Endothelial cell of umbilical vein (primary cell): Measurements from ENCODE around the gene DGKH.

ENCODE experiments used
- CTCF ChIP-seq, 2 donors: IDR thresholded peaks; 1 replicate in 1 of 2; 2 replicates in 1 of 2; pipeline ENCODE4 v1.5.1; 2011; ENCODE audit warnings: low read length in 2 of 2, mild to moderate bottlenecking in 2 of 2, moderate library complexity in 2 of 2, control low read depth in 1 of 2, inconsistent platforms in 1 of 2, low read depth in 1 of 2; ENCODE audit not compliant: insufficient read depth in 1 of 2; ENCODE audit errors: extremely low read depth in 1 of 2
- EZH2 ChIP-seq: IDR thresholded peaks from 2 replicates; pipeline ENCODE4 v1.6.1; 2012; ENCODE audit warnings: borderline replicate concordance, low read depth, mild to moderate bottlenecking, moderate library complexity, low read length, inconsistent platforms; ENCODE audit not compliant: severe bottlenecking
- JUN ChIP-seq: IDR thresholded peaks from 2 replicates; pipeline ENCODE4 v1.6.1; 2011; ENCODE audit warnings: borderline replicate concordance, low read depth; ENCODE audit not compliant: insufficient read length, insufficient read depth
- MAX ChIP-seq: IDR thresholded peaks from 2 replicates; pipeline ENCODE4 v1.6.1; 2011; ENCODE audit not compliant: insufficient read depth, insufficient read length
- POLR2A ChIP-seq: IDR thresholded peaks from 2 replicates; pipeline ENCODE4 v1.6.1; 2012; ENCODE audit warnings: low read depth, mild to moderate bottlenecking, control low read depth, low read length
- POLR2AphosphoS5 ChIP-seq: IDR thresholded peaks from 2 replicates; pipeline ENCODE4 v1.6.1; 2012; ENCODE audit warnings: low read depth, mild to moderate bottlenecking, control low read depth, low read length, moderate library complexity; ENCODE audit not compliant: insufficient read depth

DNA sequence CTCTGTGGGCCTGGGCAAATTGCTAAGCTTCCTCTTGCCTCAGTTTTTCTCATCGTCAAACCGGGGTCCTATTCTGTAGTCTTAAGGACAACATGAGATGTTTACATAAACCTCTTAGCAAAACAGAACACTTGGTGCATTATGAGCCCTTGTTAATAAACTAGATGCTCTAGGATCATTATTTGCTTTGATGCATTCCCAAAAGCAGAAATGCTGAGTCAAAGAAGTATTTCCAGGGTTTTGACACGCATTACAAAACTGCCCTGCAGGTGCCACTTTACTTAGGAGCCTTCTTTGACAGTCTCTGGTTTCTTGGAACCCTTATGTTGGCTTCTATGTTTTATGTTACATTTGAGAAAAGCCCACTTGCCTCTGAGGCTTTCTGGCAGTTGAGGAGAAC is 235.6 kb downstream of the DGKH start:
- TF ChIP-seq CTCF (IDR thresholded peaks at IDR 0.05; ENCODE audit: extremely low read depth in 1 of 2, insufficient read depth in 1 of 2, low read depth in 1 of 2, low read length in 2 of 2) (no peak), POLR2AphosphoS5 (no peak), POLR2A (no peak), JUN (no peak), MAX (no peak), EZH2 (no peak)
